COR-L47 (cell line): ENCODE measurements around the gene KCTD14.
"Not testable (repeated sequence)": the region's sequence is repeated elsewhere in the genome, so short reads cannot be mapped to it uniquely, and the experiment has no call there.

Experiments
- DNase-seq: peaks from one replicate; lab custom pipeline; 2025; lab: John Stamatoyannopoulos, UW

Gene KCTD14

GRCh38 chr11:78046486-78046854 is 23.4 kb upstream of the KCTD14 start:
- no peak for DNase-seq

GRCh38 chr11:78045851-78046485 is 22.9 kb upstream of the KCTD14 start:
- DNase-seq = peak; percentile 73

GRCh38 chr11:78044706-78045105 is 21.6 kb upstream of the KCTD14 start:
- no peak for DNase-seq

- DNase-seq = no peak
Measured at GRCh38 chr11:78041843-78042440, 18.9 kb upstream of the KCTD14 start.

- DNase-seq = not testable (repeated sequence)
Measured at GRCh38 chr11:78041380-78041719, 18.3 kb upstream of the KCTD14 start.

- DNase-seq = no peak
Measured at GRCh38 chr11:78040691-78041379, 17.8 kb upstream of the KCTD14 start.

- peak; percentile 83 for DNase-seq
Measured at GRCh38 chr11:78039919-78040671, 17.0 kb upstream of the KCTD14 start.

GRCh38 chr11:78039391-78039918 is 16.4 kb upstream of the KCTD14 start:
- DNase-seq = no peak

GRCh38 chr11:78038697-78039313 is 15.7 kb upstream of the KCTD14 start:
- DNase-seq = no peak

GRCh38 chr11:78037825-78038620 is 14.9 kb upstream of the KCTD14 start:
- DNase-seq = no peak

GRCh38 chr11:78037056-78037455 is 14.0 kb upstream of the KCTD14 start:
- no peak for DNase-seq

- no peak for DNase-seq
Measured at GRCh38 chr11:78036313-78036712, 13.2 kb upstream of the KCTD14 start.

- no peak for DNase-seq
Measured at GRCh38 chr11:78034623-78035022, 11.5 kb upstream of the KCTD14 start.

GRCh38 chr11:78033040-78033439 is 10.0 kb upstream of the KCTD14 start:
- no peak for DNase-seq

GRCh38 chr11:78032090-78032489 is 9.0 kb upstream of the KCTD14 start:
- no peak for DNase-seq

GRCh38 chr11:78031629-78032028 is 8.6 kb upstream of the KCTD14 start:
- no peak for DNase-seq

- peak; percentile 99 for DNase-seq
Measured at GRCh38 chr11:78030429-78031325, 7.6 kb upstream of the KCTD14 start.

- DNase-seq = not testable (repeated sequence)
Measured at GRCh38 chr11:78028423-78028822, 5.3 kb upstream of the KCTD14 start.

- DNase-seq = no peak
Measured at GRCh38 chr11:78027759-78028158, 4.7 kb upstream of the KCTD14 start.

GRCh38 chr11:78025378-78025777 is 2.3 kb upstream of the KCTD14 start:
- no peak for DNase-seq
